ENCODE data around the gene GGNBP2.

The GGNBP2 gene

DNA sequence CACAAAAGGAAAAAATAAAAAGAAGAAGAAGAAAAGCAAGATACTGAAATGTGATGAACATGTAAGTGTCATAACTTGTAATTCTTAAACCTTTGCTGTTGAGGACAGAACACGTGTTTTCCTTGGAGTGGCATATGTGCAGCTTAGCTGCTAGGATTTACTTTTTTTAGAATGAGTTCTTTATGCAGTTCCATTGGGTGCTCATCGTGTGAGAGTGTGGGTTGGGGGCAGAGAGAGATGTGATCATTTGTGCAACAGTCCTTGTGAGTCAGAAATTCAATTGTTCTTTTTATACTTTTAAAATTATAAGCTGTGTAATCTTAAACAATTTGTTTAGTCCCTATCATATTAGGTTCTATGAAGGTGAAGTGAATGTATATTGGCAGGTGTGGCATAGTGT is 41.4 kb downstream of the GGNBP2 start:
- no peak for DNase-seq (ENCODE audit: low read depth)
- TF ChIP-seq, protein P1, sequence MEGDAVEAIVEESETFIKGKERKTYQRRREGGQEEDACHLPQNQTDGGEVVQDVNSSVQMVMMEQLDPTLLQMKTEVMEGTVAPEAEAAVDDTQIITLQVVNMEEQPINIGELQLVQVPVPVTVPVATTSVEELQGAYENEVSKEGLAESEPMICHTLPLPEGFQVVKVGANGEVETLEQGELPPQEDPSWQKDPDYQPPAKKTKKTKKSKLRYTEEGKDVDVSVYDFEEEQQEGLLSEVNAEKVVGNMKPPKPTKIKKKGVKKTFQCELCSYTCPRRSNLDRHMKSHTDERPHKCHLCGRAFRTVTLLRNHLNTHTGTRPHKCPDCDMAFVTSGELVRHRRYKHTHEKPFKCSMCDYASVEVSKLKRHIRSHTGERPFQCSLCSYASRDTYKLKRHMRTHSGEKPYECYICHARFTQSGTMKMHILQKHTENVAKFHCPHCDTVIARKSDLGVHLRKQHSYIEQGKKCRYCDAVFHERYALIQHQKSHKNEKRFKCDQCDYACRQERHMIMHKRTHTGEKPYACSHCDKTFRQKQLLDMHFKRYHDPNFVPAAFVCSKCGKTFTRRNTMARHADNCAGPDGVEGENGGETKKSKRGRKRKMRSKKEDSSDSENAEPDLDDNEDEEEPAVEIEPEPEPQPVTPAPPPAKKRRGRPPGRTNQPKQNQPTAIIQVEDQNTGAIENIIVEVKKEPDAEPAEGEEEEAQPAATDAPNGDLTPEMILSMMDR (conservative IDR thresholded peaks at IDR 0.05; ENCODE audit: low read depth, low read length): no peak
- H3K4me3 ChIP-seq (ENCODE audit: low read length): no peak overlapping the region

GRCh38 chr17:36590082-36590481 is 45.4 kb downstream of the GGNBP2 start:
- no peak overlapping the region for H3K4me3 ChIP-seq (ENCODE audit: low read length)
- TF ChIP-seq, protein P1 (conservative IDR thresholded peaks at IDR 0.05; ENCODE audit: low read depth, low read length): no peak
- no peak for DNase-seq (ENCODE audit: low read depth)

GRCh38 chr17:36591434-36592315 is 47.0 kb downstream of the GGNBP2 start, which contains the start of gene DHRS11:
TSS of gene DHRS11 (plus strand) at chr17:36591879. CDS start at chr17:36592010, 131 bp downstream.
- TF ChIP-seq, protein P1 (conservative IDR thresholded peaks at IDR 0.05; ENCODE audit: low read depth, low read length): no peak
- peak within 1 kb of the TSS; percentile 67 for H3K4me3 ChIP-seq (ENCODE audit: low read length)
- no peak for DNase-seq (ENCODE audit: low read depth)

- peak overlapping the region; percentile 67 for H3K4me3 ChIP-seq (ENCODE audit: low read length)
- DNase-seq (ENCODE audit: low read depth): peak; percentile 32
- TF ChIP-seq, protein P1 (conservative IDR thresholded peaks at IDR 0.05; ENCODE audit: low read depth, low read length): no peak
Measured at GRCh38 chr17:36592316-36592715, 47.6 kb downstream of the GGNBP2 start.

- H3K4me3 ChIP-seq (ENCODE audit: low read length): peak overlapping the region; percentile 67
- no peak for DNase-seq (ENCODE audit: low read depth)
- TF ChIP-seq, protein P1 (conservative IDR thresholded peaks at IDR 0.05; ENCODE audit: low read depth, low read length): no peak
Measured at GRCh38 chr17:36592716-36593321, 48.1 kb downstream of the GGNBP2 start.

- no peak overlapping the region for H3K4me3 ChIP-seq (ENCODE audit: low read length)
- DNase-seq (ENCODE audit: low read depth): no peak
- TF ChIP-seq, protein P1 (conservative IDR thresholded peaks at IDR 0.05; ENCODE audit: low read depth, low read length): no peak
Measured at GRCh38 chr17:36593656-36594316, 49.1 kb downstream of the GGNBP2 start.
